GM23248 (cell line): Measurements from ENCODE around the gene PCP4.

ENCODE experiments used
- EZH2 ChIP-seq: fragments of 200-600 bp; sonication (generic); IDR thresholded peaks from 2 replicates; pipeline ENCODE4 v1.6.1; 2018; ENCODE audit warnings: antibody characterized with exemption, mild to moderate bottlenecking; ENCODE audit not compliant: insufficient read depth, poor library complexity, severe bottlenecking
- EZH2phosphoT487 ChIP-seq: fragments of 200-600 bp; sonication (generic); IDR thresholded peaks from 2 replicates; pipeline ENCODE4 v1.6.1; 2018; ENCODE audit warnings: antibody characterized with exemption, moderate library complexity, mild to moderate bottlenecking, low read depth; ENCODE audit not compliant: insufficient read depth

- TF ChIP-seq EZH2phosphoT487: no peak
- TF ChIP-seq EZH2: no peak
Observed at GRCh38 chr21:39924577-39925308, 57.5 kb downstream of the PCP4 start.
